ENCODE results near the gene FLT3.
"Not testable (repeated sequence)": the region's sequence is repeated elsewhere in the genome, so short reads cannot be mapped to it uniquely, and the experiment has no call there.

The FLT3 gene

GRCh38 chr13:27971236-27971645 is 129.1 kb downstream of the FLT3 start:
- no peak for DNase-seq

GRCh38 chr13:27970382-27971235 is 129.8 kb downstream of the FLT3 start:
- no peak for DNase-seq

GRCh38 chr13:27969866-27970229 is 130.5 kb downstream of the FLT3 start:
- DNase-seq = no peak

GRCh38 chr13:27969082-27969865 is 131.1 kb downstream of the FLT3 start, which contains the start of gene CDX2:
TSS of gene CDX2 (minus strand) at chr13:27969315. CDS start at chr13:27969006, 309 bp downstream.
- no peak for DNase-seq

GRCh38 chr13:27968316-27969081 is 131.9 kb downstream of the FLT3 start:
- no peak for DNase-seq

GRCh38 chr13:27967736-27968315 is 132.6 kb downstream of the FLT3 start:
- DNase-seq = no peak

- DNase-seq = no peak
These were observed 133.1 kb downstream of the FLT3 start for GRCh38 chr13:27967203-27967735.

- no peak for DNase-seq
These were observed 133.7 kb downstream of the FLT3 start for GRCh38 chr13:27966641-27967202.

GRCh38 chr13:27965740-27966640 is 134.4 kb downstream of the FLT3 start:
- DNase-seq = no peak

- DNase-seq = no peak
These were observed 135.0 kb downstream of the FLT3 start for GRCh38 chr13:27965343-27965739.

GRCh38 chr13:27964741-27965323 is 135.5 kb downstream of the FLT3 start:
- DNase-seq = no peak

- DNase-seq = not testable (repeated sequence)
These were observed 136.2 kb downstream of the FLT3 start for GRCh38 chr13:27964206-27964605.

- DNase-seq = no peak
These were observed 136.9 kb downstream of the FLT3 start for GRCh38 chr13:27963491-27963890.

GRCh38 chr13:27962982-27963381 is 137.4 kb downstream of the FLT3 start:
- DNase-seq = no peak

- DNase-seq = no peak
These were observed 138.1 kb downstream of the FLT3 start for GRCh38 chr13:27962128-27962841.

GRCh38 chr13:27961227-27962085 is 138.9 kb downstream of the FLT3 start:
- no peak for DNase-seq

GRCh38 chr13:27960362-27961226 is 139.8 kb downstream of the FLT3 start:
- peak; percentile 12 for DNase-seq

GRCh38 chr13:27959976-27960361 is 140.4 kb downstream of the FLT3 start:
- no peak for DNase-seq
